Adrenal gland (tissue), 5 donors: ENCODE data around the gene RPS6KL1.

Source experiments
- CTCF ChIP-seq, 6 experiments: fragments of 450-650 bp in 4 of 6; fragments of 200-600 bp in 2 of 6; sonication (generic) in 1 of 6; IDR thresholded peaks; 1 replicate in 5 of 6; 2 replicates in 1 of 6; pipeline versions ENCODE4 v1.5.1 to v1.8.0; 2016 to 2021; ENCODE audit warnings: antibody characterized with exemption in 6 of 6, mild to moderate bottlenecking in 2 of 6, moderate library complexity in 1 of 6
- POLR2A ChIP-seq, 2 donors: fragments of 450-650 bp; IDR thresholded peaks; one replicate each; pipeline ENCODE4 v1.6.1; 2017; ENCODE audit warnings: antibody characterized with exemption in 2 of 2, mild to moderate bottlenecking in 2 of 2, moderate library complexity in 1 of 2
- donor health status: DM: no; HTN: no; CAD: no.

GRCh38 chr14:74913393-74913910, 9.6 kb downstream of the RPS6KL1 start:
- no peak for TF ChIP-seq POLR2A (IDR thresholded peaks at IDR 0.05)
- TF ChIP-seq CTCF (IDR thresholded peaks at IDR 0.05): no peak
